ENCODE data around the gene TMEM115. TPM values are rescaled to one million over a fixed set of nuclear protein-coding genes. Genes with fewer than 3 reads are reported as not detected.

The TMEM115 gene
- total RNA-seq, 6 experiments from 2014 or later = 15.0 to 30.9 (median 19.2) TPM

DNA sequence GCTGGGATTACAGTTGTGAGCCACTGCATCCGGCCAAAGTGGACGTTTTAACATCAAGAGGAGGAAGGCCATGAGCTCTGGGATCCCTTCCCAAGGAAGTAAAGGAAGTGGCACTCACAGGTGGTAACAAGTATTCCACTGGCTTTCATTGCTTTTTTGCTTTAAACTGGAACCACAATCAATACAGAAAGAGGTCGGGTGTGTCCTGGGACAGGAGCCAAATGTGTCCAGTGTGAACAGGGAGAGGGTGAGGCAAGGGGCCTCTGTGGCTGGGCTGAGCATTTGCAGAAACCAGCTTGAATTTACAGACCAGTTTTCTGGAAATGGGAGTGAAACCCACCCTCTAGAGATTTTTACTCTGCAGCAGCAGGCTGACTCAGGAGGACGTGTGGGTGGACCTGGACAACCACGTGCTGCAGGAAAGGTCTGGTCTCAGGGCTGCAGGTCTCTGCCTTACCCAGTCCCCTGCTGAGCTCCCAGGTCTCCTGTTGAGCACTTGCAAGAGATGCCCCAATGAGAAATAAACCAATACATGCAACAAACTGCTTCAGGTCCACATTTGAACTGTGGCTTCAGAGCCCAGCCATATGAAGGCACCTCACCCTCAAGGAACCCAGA is 42.8 kb upstream of the TMEM115 start:
- ATAC-seq (no peak), DNase-seq (no peak)
- intact Hi-C loops (cut with DNase I) = no loop called here
- TF ChIP-seq, protein P1, sequence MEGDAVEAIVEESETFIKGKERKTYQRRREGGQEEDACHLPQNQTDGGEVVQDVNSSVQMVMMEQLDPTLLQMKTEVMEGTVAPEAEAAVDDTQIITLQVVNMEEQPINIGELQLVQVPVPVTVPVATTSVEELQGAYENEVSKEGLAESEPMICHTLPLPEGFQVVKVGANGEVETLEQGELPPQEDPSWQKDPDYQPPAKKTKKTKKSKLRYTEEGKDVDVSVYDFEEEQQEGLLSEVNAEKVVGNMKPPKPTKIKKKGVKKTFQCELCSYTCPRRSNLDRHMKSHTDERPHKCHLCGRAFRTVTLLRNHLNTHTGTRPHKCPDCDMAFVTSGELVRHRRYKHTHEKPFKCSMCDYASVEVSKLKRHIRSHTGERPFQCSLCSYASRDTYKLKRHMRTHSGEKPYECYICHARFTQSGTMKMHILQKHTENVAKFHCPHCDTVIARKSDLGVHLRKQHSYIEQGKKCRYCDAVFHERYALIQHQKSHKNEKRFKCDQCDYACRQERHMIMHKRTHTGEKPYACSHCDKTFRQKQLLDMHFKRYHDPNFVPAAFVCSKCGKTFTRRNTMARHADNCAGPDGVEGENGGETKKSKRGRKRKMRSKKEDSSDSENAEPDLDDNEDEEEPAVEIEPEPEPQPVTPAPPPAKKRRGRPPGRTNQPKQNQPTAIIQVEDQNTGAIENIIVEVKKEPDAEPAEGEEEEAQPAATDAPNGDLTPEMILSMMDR (IDR thresholded peaks at IDR 0.05) = no peak
- TF ChIP-seq POLR2A (IDR thresholded peaks at IDR 0.05) = no peak
- no peak overlapping the region for H3K4me3 ChIP-seq
- H3K9me3 ChIP-seq = no peaks in the 10 kb centered on the region
- H3K36me3 ChIP-seq = no peaks in the 10 kb centered on the region
- no peaks in the 10 kb centered on the region for H3K27me3 ChIP-seq
- 12% methylated on average over 3 of the region's 5 CpGs for WGBS (ENCODE audit: insufficient coverage, low coverage, low lambda C conversion rate, missing lambda C conversion rate)
- no peak overlapping the region for H3K27ac ChIP-seq
- H3K4me1 ChIP-seq = no peaks in the 10 kb centered on the region

DNA sequence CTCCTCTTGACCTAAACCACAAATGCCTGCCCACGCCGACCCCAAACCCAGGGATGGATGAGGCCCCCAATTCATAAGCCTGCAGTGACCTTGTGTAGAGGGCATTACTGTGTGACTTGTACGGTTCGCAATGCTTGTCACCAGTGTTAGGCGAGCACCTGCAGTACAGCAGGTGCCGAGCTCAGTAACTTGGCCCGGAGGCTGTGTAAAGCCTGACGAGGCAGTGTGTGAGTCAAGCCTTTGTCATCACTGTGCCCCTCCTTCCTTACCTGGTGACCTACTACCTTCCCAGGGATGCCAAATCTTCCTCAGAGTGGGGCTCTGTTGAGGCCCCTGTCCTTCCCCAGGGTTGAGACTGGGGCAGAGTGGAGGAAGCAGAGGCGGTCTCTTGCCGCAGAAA is 37.2 kb upstream of the TMEM115 start:
- intact Hi-C loops (cut with DNase I) = no loop called here
- Histone ChIP-seq H3K27ac (no peak overlapping the region), H3K36me3 (no peaks in the 10 kb centered on the region), H3K4me1 (no peaks in the 10 kb centered on the region), H3K27me3 (no peaks in the 10 kb centered on the region), H3K4me3 (no peak overlapping the region), H3K9me3 (no peaks in the 10 kb centered on the region)
- TF ChIP-seq, protein P1 (IDR thresholded peaks at IDR 0.05) = no peak
- TF ChIP-seq POLR2A (IDR thresholded peaks at IDR 0.05) = no peak
- DNase-seq (no peak), ATAC-seq (no peak)
- no CpG with 5 or more reads among the region's 10 CpGs for WGBS (ENCODE audit: insufficient coverage, low coverage, low lambda C conversion rate, missing lambda C conversion rate)

DNA sequence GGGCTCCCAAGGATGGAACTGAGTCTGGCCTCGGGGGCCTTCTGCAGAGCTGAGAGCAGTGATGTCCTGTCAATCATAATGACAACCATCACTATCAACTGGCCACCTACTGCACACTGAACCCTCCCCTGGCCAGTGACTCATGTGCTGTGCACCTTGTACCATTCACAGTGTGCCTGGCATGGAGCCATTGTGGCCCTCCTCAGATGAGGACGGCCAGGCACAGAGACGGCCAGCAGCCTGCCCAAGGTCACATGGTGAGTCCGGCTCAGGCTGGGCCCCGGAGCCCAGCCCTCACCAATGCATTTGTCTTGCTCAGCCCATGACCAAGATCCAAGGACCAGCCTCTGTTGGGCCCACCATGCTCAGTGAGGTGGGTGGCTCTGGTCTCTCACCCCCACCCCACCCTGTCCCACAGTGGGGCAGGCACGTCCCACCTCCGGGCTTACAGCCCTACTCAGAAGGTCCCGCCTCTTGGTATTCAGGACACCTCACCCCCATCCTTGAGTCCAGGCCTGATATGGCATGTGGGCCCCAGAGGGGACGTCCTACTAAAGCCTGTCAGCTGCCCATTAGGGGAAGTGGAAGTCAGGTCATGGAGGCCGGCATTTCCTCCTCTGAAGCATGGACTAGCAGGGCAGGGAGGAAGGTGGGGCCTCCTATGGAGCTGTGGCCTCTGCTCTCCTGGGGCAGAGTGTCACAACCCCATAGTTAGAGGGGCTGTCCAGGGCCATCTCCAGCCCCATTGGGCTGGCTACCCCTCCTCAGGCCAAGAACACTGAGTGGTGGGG is 35.9 kb upstream of the TMEM115 start:
- no peaks in the 10 kb centered on the region for H3K36me3 ChIP-seq
- no peak for DNase-seq
- WGBS (ENCODE audit: insufficient coverage, low coverage, low lambda C conversion rate, missing lambda C conversion rate) = 80% methylated on average over 1 of the region's 10 CpGs
- TF ChIP-seq, protein P1 (IDR thresholded peaks at IDR 0.05) = no peak
- no peak for TF ChIP-seq POLR2A (IDR thresholded peaks at IDR 0.05)
- peak in 2 of 4 donors; percentile 28 to 46 for ATAC-seq
- no peaks in the 10 kb centered on the region for H3K27me3 ChIP-seq
- H3K27ac ChIP-seq = no peak overlapping the region
- H3K4me3 ChIP-seq = no peak overlapping the region
- intact Hi-C loops (cut with DNase I) = no loop called here
- H3K9me3 ChIP-seq = no peaks in the 10 kb centered on the region
- H3K4me1 ChIP-seq = no peaks in the 10 kb centered on the region

DNA sequence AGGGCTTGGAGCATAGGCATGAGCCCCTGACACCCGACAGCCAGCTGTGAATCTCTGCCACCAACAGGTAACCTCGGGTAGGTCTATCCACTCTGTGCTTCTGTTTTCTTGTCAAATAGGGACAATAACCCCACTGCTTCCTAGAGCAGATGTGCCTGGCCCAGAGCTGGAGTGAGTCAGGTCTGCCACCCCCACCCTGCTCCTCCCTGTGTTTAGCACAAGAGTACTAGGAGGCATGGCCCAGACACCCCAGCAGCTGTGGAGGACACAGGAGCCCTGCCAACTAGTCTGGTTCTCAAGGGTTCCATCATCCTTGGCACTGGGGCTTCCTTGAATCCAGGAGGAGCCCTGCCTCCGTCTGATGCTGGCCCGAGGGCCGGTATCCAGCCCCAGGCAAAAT is 33.7 kb upstream of the TMEM115 start:
- H3K4me3 ChIP-seq = no peak overlapping the region
- H3K27ac ChIP-seq = no peak overlapping the region
- 90% methylated on average over 2 of the region's 5 CpGs for WGBS (ENCODE audit: insufficient coverage, low coverage, low lambda C conversion rate, missing lambda C conversion rate)
- no peak for DNase-seq
- no peaks in the 10 kb centered on the region for H3K9me3 ChIP-seq
- H3K4me1 ChIP-seq = no peaks in the 10 kb centered on the region
- H3K27me3 ChIP-seq = no peaks in the 10 kb centered on the region
- intact Hi-C loops (cut with DNase I) = no loop called here
- no peaks in the 10 kb centered on the region for H3K36me3 ChIP-seq
- no peak for TF ChIP-seq POLR2A (IDR thresholded peaks at IDR 0.05)
- TF ChIP-seq, protein P1 (IDR thresholded peaks at IDR 0.05) = no peak
- no peak for ATAC-seq

All from right lobe of liver (tissue), 6 donors.